ENCODE measurements around the gene EIF5.

DNA sequence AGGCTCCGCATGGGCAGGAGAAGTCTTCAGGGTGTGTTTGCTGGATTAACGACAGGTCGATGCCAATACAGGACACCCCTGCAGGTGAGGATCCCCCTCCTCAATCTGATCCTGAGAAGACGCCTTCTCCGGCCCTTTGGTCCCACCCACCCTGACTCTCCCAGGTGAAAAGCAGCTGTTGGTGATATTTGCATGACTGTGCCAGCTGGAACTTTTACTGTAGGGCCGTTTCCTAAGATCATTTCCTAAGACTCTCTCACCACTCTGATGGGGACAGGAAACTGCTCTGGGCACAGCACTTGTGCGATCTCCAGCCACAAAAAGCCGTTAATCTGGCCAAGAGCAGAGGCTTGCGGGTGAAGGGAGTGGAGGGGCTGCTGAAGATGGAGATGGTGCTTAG, 16.8 kb upstream of the EIF5 start:
- TF ChIP-seq, protein P1, sequence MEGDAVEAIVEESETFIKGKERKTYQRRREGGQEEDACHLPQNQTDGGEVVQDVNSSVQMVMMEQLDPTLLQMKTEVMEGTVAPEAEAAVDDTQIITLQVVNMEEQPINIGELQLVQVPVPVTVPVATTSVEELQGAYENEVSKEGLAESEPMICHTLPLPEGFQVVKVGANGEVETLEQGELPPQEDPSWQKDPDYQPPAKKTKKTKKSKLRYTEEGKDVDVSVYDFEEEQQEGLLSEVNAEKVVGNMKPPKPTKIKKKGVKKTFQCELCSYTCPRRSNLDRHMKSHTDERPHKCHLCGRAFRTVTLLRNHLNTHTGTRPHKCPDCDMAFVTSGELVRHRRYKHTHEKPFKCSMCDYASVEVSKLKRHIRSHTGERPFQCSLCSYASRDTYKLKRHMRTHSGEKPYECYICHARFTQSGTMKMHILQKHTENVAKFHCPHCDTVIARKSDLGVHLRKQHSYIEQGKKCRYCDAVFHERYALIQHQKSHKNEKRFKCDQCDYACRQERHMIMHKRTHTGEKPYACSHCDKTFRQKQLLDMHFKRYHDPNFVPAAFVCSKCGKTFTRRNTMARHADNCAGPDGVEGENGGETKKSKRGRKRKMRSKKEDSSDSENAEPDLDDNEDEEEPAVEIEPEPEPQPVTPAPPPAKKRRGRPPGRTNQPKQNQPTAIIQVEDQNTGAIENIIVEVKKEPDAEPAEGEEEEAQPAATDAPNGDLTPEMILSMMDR (IDR thresholded peaks at IDR 0.05), result no peak
- no peak for TF ChIP-seq ZFX (IDR thresholded peaks at IDR 0.05; ENCODE audit: borderline replicate concordance)
